SK-N-SH treated with all-trans-retinoic acid at 6 μM for 48 hours (cell line): ENCODE data around the gene TMTC2.

Experiments used
- ATAC-seq: fragments of 200-7000 bp; cut with Tn5 transposase; 3 replicates; pipeline ENCODE4 v1.9.1; 2020; ENCODE audit warnings: mild to moderate bottlenecking, moderate library complexity
- ARNTL ChIP-seq: fragments of 450-650 bp; formaldehyde crosslinking; IDR thresholded peaks from 2 replicates; pipeline ENCODE4 v1.5.0; 2020; ENCODE audit warnings: low read depth, mild to moderate bottlenecking, moderate library complexity, borderline replicate concordance
- BACH2 ChIP-seq: fragments of 250-450 bp; sonication (Bioruptor Pico); IDR thresholded peaks from 2 replicates; pipeline ENCODE4 v1.9.0; 2021; ENCODE audit warnings: mild to moderate bottlenecking, borderline replicate concordance
- CSDC2 ChIP-seq: fragments of 250-450 bp; sonication (Bioruptor Pico); IDR thresholded peaks from 2 replicates; pipeline ENCODE4 v1.5.0; 2020; ENCODE audit warnings: mild to moderate bottlenecking, moderate library complexity
- ESRRG ChIP-seq: fragments of 250-450 bp; sonication (Bioruptor Pico); IDR thresholded peaks from 2 replicates; pipeline ENCODE4 v1.6.1; 2021; ENCODE audit warnings: mild to moderate bottlenecking
- GLIS3 ChIP-seq: fragments of 250-450 bp; sonication (Bioruptor Pico); IDR thresholded peaks from 2 replicates; pipeline ENCODE4 v1.5.0; 2020; ENCODE audit warnings: mild to moderate bottlenecking, moderate library complexity
- ISL1 ChIP-seq: fragments of 250-450 bp; sonication (Bioruptor Pico); IDR thresholded peaks from 2 replicates; pipeline ENCODE4 v2.1.2; 2022; ENCODE audit warnings: mild to moderate bottlenecking, moderate library complexity
- OSR1 ChIP-seq: fragments of 250-450 bp; sonication (Bioruptor Pico); IDR thresholded peaks from 2 replicates; pipeline ENCODE4 v1.8.0; 2022; ENCODE audit warnings: moderate library complexity, mild to moderate bottlenecking, inconsistent platforms
- PPARA ChIP-seq: fragments of 250-450 bp; sonication (Bioruptor Pico); IDR thresholded peaks from 2 replicates; pipeline ENCODE4 v1.5.0; 2020; ENCODE audit warnings: mild to moderate bottlenecking, borderline replicate concordance
- SNAI2 ChIP-seq: fragments of 250-450 bp; sonication (Bioruptor Pico); IDR thresholded peaks from 2 replicates; pipeline ENCODE4 v1.5.0; 2020; ENCODE audit warnings: mild to moderate bottlenecking, moderate library complexity
- TCF4 ChIP-seq: fragments of 250-450 bp; sonication (Bioruptor Pico); IDR thresholded peaks from 2 replicates; pipeline ENCODE4 v1.8.0; 2021; ENCODE audit warnings: mild to moderate bottlenecking, moderate library complexity, borderline replicate concordance
- TOX ChIP-seq: fragments of 250-450 bp; sonication (Bioruptor Pico); IDR thresholded peaks from 2 replicates; pipeline ENCODE4 v1.8.0; 2021; ENCODE audit warnings: mild to moderate bottlenecking, moderate library complexity, borderline replicate concordance
- ZC3H10 ChIP-seq: fragments of 250-450 bp; sonication (Bioruptor Pico); IDR thresholded peaks from 2 replicates; pipeline ENCODE4 v1.5.1; 2021; ENCODE audit warnings: mild to moderate bottlenecking, moderate library complexity
- ZFP3 ChIP-seq: fragments of 250-450 bp; sonication (Bioruptor Pico); IDR thresholded peaks from 2 replicates; pipeline ENCODE4 v1.5.0; 2020; ENCODE audit warnings: mild to moderate bottlenecking, moderate library complexity
- ZNF565 ChIP-seq: fragments of 450-650 bp; formaldehyde crosslinking; conservative IDR thresholded peaks from 2 replicates; pipeline ENCODE4 v1.5.0; 2020; ENCODE audit warnings: low read depth, mild to moderate bottlenecking, moderate library complexity
- ZNF8 ChIP-seq: fragments of 450-650 bp; formaldehyde crosslinking; IDR thresholded peaks from 2 replicates; pipeline ENCODE4 v1.5.0; 2020; ENCODE audit warnings: mild to moderate bottlenecking, moderate library complexity
- TF ChIP-seq, protein P1 (sequence below): fragments of 250-450 bp; sonication (Bioruptor Pico); IDR thresholded peaks from 2 replicates; pipeline ENCODE4 v1.5.0; 2020; ENCODE audit warnings: mild to moderate bottlenecking, moderate library complexity
- TF ChIP-seq, protein P2 (sequence below): fragments of 250-450 bp; sonication (Bioruptor Pico); IDR thresholded peaks from 2 replicates; pipeline ENCODE4 v1.5.1; 2020; ENCODE audit warnings: low read depth, mild to moderate bottlenecking, moderate library complexity
- TF ChIP-seq, protein P3 (sequence below): fragments of 250-450 bp; sonication (Bioruptor Pico); IDR thresholded peaks from 2 replicates; pipeline ENCODE4 v1.8.0; 2020; ENCODE audit warnings: mild to moderate bottlenecking, moderate library complexity, borderline replicate concordance
- TF ChIP-seq, protein P4 (sequence below): fragments of 250-450 bp; sonication (Bioruptor Pico); IDR thresholded peaks from 2 replicates; pipeline ENCODE4 v1.8.0; 2021; ENCODE audit warnings: low read depth, mild to moderate bottlenecking, moderate library complexity, borderline replicate concordance
- TF ChIP-seq, protein P5 (sequence below): fragments of 250-450 bp; sonication (Bioruptor Pico); IDR thresholded peaks from 2 replicates; pipeline ENCODE4 v1.5.1; 2021; ENCODE audit warnings: mild to moderate bottlenecking, moderate library complexity

Gene TMTC2

DNA sequence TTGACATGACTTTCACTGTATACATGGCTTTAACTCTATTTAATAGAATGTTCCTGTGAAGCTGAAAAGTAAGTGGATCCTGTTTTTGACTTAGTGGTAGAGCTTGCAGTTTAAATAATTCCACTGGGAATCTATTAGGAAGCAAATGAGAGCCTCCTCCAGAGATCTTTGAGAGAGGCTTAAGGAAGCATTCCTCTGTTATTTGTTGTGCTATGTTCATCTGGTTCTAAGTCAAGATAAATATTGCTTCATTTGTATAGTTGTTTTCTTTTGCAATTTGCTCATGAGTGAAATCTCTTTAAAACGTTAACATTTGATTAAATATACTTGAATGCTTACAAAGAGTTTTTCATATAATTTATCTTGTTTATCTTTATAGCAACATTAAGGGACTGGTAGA lies 70.4 kb downstream of the TMTC2 start:
- ATAC-seq, result no peak
- TF ChIP-seq ISL1 (CRISPR knock-in tag), result peak; percentile 49
- TF ChIP-seq ZFP3, result no peak
- TF ChIP-seq, all 23 proteins: peak for 1

DNA sequence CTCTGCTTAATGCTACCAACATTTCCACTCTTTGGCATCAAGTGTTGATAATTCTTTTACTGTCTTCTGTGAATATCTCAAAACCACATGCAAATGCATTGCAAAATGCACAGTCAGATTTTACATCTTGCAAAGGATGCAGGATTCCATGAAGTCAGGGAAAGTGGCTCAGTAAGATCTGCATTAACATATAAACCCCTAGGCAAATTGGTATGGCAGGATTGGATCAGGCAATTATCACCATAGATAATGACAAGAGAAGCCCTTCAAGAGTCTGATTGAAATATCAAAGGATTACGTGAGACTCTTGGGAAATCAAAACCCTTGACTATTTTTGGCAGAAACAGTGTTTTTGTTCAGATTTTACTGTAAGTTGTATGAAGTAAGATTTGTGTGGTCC lies 71.0 kb downstream of the TMTC2 start:
- TF ChIP-seq TOX (CRISPR knock-in tag) (no peak), OSR1 (no peak), GLIS3 (CRISPR knock-in tag) (no peak), ZFP3 (no peak), ISL1 (CRISPR knock-in tag) (no peak), ZNF8 (CRISPR knock-in tag) (no peak), BACH2 (CRISPR knock-in tag) (no peak), ZNF565 (CRISPR knock-in tag) (no peak), SNAI2 (no peak), ARNTL (no peak), TCF4 (CRISPR knock-in tag) (no peak), ZC3H10 (CRISPR knock-in tag) (no peak)
- TF ChIP-seq, protein P1, sequence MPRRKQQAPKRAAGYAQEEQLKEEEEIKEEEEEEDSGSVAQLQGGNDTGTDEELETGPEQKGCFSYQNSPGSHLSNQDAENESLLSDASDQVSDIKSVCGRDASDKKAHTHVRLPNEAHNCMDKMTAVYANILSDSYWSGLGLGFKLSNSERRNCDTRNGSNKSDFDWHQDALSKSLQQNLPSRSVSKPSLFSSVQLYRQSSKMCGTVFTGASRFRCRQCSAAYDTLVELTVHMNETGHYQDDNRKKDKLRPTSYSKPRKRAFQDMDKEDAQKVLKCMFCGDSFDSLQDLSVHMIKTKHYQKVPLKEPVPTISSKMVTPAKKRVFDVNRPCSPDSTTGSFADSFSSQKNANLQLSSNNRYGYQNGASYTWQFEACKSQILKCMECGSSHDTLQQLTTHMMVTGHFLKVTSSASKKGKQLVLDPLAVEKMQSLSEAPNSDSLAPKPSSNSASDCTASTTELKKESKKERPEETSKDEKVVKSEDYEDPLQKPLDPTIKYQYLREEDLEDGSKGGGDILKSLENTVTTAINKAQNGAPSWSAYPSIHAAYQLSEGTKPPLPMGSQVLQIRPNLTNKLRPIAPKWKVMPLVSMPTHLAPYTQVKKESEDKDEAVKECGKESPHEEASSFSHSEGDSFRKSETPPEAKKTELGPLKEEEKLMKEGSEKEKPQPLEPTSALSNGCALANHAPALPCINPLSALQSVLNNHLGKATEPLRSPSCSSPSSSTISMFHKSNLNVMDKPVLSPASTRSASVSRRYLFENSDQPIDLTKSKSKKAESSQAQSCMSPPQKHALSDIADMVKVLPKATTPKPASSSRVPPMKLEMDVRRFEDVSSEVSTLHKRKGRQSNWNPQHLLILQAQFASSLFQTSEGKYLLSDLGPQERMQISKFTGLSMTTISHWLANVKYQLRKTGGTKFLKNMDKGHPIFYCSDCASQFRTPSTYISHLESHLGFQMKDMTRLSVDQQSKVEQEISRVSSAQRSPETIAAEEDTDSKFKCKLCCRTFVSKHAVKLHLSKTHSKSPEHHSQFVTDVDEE (CRISPR knock-in tag), result no peak
- TF ChIP-seq, protein P2, sequence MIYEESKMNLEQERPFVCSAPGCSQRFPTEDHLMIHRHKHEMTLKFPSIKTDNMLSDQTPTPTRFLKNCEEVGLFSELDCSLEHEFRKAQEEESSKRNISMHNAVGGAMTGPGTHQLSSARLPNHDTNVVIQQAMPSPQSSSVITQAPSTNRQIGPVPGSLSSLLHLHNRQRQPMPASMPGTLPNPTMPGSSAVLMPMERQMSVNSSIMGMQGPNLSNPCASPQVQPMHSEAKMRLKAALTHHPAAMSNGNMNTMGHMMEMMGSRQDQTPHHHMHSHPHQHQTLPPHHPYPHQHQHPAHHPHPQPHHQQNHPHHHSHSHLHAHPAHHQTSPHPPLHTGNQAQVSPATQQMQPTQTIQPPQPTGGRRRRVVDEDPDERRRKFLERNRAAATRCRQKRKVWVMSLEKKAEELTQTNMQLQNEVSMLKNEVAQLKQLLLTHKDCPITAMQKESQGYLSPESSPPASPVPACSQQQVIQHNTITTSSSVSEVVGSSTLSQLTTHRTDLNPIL, result no peak
- TF ChIP-seq, protein P3, sequence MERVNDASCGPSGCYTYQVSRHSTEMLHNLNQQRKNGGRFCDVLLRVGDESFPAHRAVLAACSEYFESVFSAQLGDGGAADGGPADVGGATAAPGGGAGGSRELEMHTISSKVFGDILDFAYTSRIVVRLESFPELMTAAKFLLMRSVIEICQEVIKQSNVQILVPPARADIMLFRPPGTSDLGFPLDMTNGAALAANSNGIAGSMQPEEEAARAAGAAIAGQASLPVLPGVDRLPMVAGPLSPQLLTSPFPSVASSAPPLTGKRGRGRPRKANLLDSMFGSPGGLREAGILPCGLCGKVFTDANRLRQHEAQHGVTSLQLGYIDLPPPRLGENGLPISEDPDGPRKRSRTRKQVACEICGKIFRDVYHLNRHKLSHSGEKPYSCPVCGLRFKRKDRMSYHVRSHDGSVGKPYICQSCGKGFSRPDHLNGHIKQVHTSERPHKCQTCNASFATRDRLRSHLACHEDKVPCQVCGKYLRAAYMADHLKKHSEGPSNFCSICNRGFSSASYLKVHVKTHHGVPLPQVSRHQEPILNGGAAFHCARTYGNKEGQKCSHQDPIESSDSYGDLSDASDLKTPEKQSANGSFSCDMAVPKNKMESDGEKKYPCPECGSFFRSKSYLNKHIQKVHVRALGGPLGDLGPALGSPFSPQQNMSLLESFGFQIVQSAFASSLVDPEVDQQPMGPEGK (CRISPR knock-in tag), result no peak
- TF ChIP-seq, protein P4, sequence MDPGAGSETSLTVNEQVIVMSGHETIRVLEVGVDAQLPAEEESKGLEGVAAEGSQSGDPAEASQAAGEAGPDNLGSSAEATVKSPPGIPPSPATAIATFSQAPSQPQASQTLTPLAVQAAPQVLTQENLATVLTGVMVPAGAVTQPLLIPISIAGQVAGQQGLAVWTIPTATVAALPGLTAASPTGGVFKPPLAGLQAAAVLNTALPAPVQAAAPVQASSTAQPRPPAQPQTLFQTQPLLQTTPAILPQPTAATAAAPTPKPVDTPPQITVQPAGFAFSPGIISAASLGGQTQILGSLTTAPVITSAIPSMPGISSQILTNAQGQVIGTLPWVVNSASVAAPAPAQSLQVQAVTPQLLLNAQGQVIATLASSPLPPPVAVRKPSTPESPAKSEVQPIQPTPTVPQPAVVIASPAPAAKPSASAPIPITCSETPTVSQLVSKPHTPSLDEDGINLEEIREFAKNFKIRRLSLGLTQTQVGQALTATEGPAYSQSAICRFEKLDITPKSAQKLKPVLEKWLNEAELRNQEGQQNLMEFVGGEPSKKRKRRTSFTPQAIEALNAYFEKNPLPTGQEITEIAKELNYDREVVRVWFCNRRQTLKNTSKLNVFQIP (CRISPR knock-in tag), result no peak
- TF ChIP-seq, protein P5, sequence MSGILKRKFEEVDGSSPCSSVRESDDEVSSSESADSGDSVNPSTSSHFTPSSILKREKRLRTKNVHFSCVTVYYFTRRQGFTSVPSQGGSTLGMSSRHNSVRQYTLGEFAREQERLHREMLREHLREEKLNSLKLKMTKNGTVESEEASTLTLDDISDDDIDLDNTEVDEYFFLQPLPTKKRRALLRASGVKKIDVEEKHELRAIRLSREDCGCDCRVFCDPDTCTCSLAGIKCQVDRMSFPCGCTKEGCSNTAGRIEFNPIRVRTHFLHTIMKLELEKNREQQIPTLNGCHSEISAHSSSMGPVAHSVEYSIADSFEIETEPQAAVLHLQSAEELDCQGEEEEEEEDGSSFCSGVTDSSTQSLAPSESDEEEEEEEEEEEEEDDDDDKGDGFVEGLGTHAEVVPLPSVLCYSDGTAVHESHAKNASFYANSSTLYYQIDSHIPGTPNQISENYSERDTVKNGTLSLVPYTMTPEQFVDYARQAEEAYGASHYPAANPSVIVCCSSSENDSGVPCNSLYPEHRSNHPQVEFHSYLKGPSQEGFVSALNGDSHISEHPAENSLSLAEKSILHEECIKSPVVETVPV (CRISPR knock-in tag), result no peak
- no peak for ATAC-seq

DNA sequence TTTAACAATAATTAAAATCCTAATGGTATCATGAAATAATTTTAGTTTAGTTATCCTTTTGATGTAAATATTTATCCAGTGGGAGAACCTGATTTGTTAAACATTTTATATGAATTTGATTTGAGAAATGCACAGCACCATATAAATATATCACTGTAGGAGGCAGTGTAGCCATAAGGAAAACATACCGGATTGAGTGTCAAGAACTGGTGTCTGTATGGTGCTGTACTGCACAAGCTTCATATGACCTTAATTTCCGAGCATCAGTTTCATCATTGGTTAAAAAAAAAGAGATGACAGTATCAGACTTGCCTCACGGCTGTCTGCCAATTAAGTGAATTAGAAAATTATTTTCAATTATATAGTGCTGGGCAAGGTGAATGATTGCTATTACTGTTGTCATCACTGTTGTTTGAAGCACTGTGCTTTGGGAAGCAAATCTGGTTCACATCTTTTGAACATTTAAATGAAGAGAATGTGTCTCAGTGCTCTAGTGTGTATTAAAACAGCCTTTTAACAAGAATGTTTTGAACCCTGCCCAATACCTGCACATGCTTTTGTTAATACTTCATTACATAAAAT lies 72.1 kb downstream of the TMTC2 start:
- ATAC-seq, result peak; percentile 72; the same call in 2 of the 3 replicates
- TF ChIP-seq, protein P2, result no peak
- TF ChIP-seq ESRRG (no peak), OSR1 (no peak), ZNF565 (CRISPR knock-in tag) (no peak), CSDC2 (CRISPR knock-in tag) (no peak), ISL1 (CRISPR knock-in tag) (no peak), PPARA (CRISPR knock-in tag) (no peak)
- TF ChIP-seq, protein P3 (CRISPR knock-in tag), result no peak
- TF ChIP-seq, protein P1 (CRISPR knock-in tag), result no peak
- TF ChIP-seq, protein P4 (CRISPR knock-in tag), result no peak
